Prostate gland (tissue), 2 donors: ENCODE data around the gene PSMG4. TPM values are rescaled to one million over a fixed set of nuclear protein-coding genes. Genes with fewer than 3 reads are reported as not detected.

Experiments used
- DNase-seq: peaks from one replicate; pipeline ENCODE4 v3.0.0-alpha.2; 2019; ENCODE audit warnings: low spot score
- H3K27ac ChIP-seq, 2 donors: fragments of 200-600 bp; sonication (generic); 2 replicates each; pipeline ENCODE4 v1.5.1; 2017 to 2019
- H3K27me3 ChIP-seq: fragments of 200-600 bp; sonication (generic); replicated peaks from 2 replicates; pipeline ENCODE4 v1.5.1; 2019; ENCODE audit not compliant: insufficient read depth
- H3K36me3 ChIP-seq, 2 donors: fragments of 200-600 bp; sonication (generic); 1 replicate in 1 of 2; 2 replicates in 1 of 2; pipeline versions ENCODE4 v1.5.1 to v1.8.1; 2017 to 2019
- H3K4me1 ChIP-seq: fragments of 200-600 bp; sonication (generic); replicated peaks from 2 replicates; pipeline ENCODE4 v1.5.1; 2019
- H3K4me3 ChIP-seq, 2 donors: fragments of 200-600 bp; sonication (generic); 2 replicates each; pipeline ENCODE4 v1.5.1; 2017 to 2019
- H3K9me3 ChIP-seq: fragments of 200-600 bp; sonication (generic); 2 replicates; pipeline ENCODE4 v1.5.1; 2017
- CTCF ChIP-seq, 4 experiments: fragments of 200-600 bp in 2 of 4; fragments of 450-650 bp in 2 of 4; sonication (generic) in 2 of 4; IDR thresholded peaks; 1 replicate in 3 of 4; 2 replicates in 1 of 4; pipeline ENCODE4 v1.5.1; 2016 to 2019; ENCODE audit warnings: antibody characterized with exemption in 4 of 4, mild to moderate bottlenecking in 2 of 4, moderate library complexity in 2 of 4
- POLR2A ChIP-seq: fragments of 450-650 bp; IDR thresholded peaks from one replicate; pipeline ENCODE4 v1.6.1; 2016; ENCODE audit warnings: antibody characterized with exemption, mild to moderate bottlenecking
- POLR2AphosphoS5 ChIP-seq: sonication (generic); formaldehyde crosslinking; IDR thresholded peaks from one replicate; pipeline ENCODE4 v1.6.1; 2017; ENCODE audit warnings: antibody characterized with exemption
- WGBS: methylation state at CpG from one replicate; pipeline ENCODE4 v1.1.5; 2018; 5-methylcytosine and 5-hydroxymethylcytosine counted together
- intact Hi-C: fragments of 100-400 bp; cut with DNase I; formaldehyde crosslinking; loops from one replicate; pipeline ENCODE4 v1.14.2; 2022
- total RNA-seq, 2 donors: library from RNA; depleted of rRNA; stranded (reverse); fragments of >200 nt; gene quantifications; one replicate each; pipeline ENCODE4 v1.1.0, GENCODE V29; 2016

The PSMG4 gene
- total RNA-seq, 2 donors from 2014 or later = 20.8 to 30.1 TPM

DNA sequence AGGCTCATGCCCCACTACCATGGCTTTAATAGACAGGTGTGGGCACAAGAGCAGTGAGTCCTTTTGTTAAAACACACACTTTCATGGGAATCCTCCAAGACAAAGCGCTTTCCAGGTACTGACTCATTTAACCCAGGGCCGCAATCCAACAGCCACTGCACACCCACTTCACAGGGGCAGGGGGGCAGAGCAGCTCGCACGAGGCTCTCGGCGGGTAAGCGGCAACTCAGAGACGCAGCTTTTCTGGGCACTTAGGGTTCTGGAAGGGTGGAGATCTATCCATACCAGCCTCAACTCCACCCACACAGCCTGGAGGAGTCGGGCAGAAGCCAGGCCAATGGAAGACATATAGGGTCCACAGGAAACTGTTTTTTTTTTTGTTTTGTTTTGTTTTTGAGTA lies 28.6 kb downstream of the PSMG4 start:
- intact Hi-C loops = loop anchor here (10.0 kb wide), 1 partner anchor 707 kb away; no protein-coding TSS in a partner anchor
- Histone ChIP-seq H3K9me3 (no peaks in the 10 kb centered on the region), H3K27me3 (no peaks in the 10 kb centered on the region), H3K4me1 (peaks cover 6% of the 10 kb centered on the region), H3K4me3 (no peak overlapping the region), H3K36me3 (peaks cover 0 to 6% of the 10 kb centered on the region in 2 donors), H3K27ac (no peak overlapping the region)
- DNase-seq = no peak
- TF ChIP-seq CTCF (IDR thresholded peaks at IDR 0.05) (no peak), POLR2AphosphoS5 (no peak), POLR2A (no peak)
- WGBS = 68% methylated on average over 9 of the region's 9 CpGs

DNA sequence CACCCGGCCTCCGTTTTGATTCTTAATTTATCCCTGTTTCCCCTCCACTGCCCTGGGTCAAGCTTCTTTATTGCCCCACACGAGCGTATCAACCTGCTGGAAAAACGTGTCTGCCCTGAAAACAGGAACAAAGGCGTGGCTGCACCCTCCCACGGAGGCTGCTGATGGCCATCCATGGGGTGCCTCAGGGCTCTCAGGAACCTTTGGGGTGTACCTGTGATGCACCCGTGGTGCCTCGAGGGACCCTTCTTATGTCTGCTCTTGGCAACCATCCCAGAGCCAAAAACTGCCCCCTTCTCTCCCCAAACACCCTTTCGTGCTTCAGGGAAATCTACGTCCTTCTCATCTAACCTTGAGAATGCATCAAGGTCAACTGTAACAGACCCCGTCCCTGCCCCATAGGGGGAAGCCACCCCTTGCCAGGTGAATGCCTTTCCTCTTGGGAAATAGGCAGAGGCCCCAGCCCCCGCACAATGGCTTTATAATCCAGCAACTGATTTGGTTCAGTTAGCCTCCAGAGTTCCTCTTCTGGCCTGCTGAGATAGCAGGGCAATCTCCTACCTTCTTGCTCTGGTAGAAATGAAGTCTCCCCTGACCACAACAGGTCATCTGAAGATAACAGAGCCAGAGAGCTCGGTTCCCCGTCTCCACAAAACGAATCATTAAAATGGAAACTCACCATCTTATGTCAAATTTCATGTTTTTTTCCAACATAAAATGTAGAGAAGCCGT lies 29.4 kb downstream of the PSMG4 start:
- TF ChIP-seq POLR2AphosphoS5 (no peak), CTCF (IDR thresholded peaks at IDR 0.05) (no peak), POLR2A (no peak)
- intact Hi-C loops = loop anchor here (10.0 kb wide), 1 partner anchor 707 kb away; no protein-coding TSS in a partner anchor
- Histone ChIP-seq H3K4me3 (no peak overlapping the region), H3K36me3 (peaks cover 0 to 5% of the 10 kb centered on the region in 2 donors), H3K27ac (no peak overlapping the region), H3K27me3 (no peaks in the 10 kb centered on the region), H3K9me3 (no peaks in the 10 kb centered on the region), H3K4me1 (peaks cover 6% of the 10 kb centered on the region)
- DNase-seq = no peak
- WGBS = 93% methylated on average over 17 of the region's 17 CpGs

GRCh38 chr6:3288711-3289663 lies 30.2 kb downstream of the PSMG4 start:
- no peak overlapping the region for H3K4me3 ChIP-seq
- no peaks in the 10 kb centered on the region for H3K9me3 ChIP-seq
- TF ChIP-seq CTCF (IDR thresholded peaks at IDR 0.05) (no peak), POLR2AphosphoS5 (no peak), POLR2A (no peak)
- peaks cover 6% of the 10 kb centered on the region for H3K4me1 ChIP-seq
- H3K27ac ChIP-seq = no peak overlapping the region
- no peaks in the 10 kb centered on the region for H3K27me3 ChIP-seq
- WGBS = 89% methylated on average over 21 of the region's 21 CpGs
- no peak for DNase-seq
- H3K36me3 ChIP-seq = no peaks in the 10 kb centered on the region
- intact Hi-C loops = loop anchor here (10.0 kb wide), 1 partner anchor 706 kb away; no protein-coding TSS in a partner anchor

DNA sequence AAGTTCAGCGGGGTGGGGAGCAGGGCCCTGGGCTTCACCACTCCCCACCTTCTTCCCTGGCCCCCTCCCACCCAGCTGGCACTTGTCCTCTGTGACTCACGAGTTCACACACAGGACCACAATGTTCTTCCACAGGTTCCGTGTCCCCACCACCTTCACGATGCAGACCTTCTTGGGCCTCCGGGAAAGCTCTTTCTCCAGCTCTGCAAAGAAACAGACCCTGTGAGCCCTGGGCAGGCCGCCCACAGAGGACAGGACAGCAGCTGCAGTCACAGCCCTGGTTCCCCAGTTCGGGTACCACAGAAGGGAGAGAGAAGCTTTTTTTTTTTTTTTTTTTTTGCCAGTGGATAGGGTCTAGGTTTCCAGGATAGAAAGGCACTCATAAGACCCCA lies 30.9 kb downstream of the PSMG4 start:
- H3K27me3 ChIP-seq = no peaks in the 10 kb centered on the region
- intact Hi-C loops = loop anchor here (10.0 kb wide), 1 partner anchor 705 kb away; no protein-coding TSS in a partner anchor
- no peak for DNase-seq

More for the DNA sequence above, 30.9 kb downstream of the PSMG4 start:
- Histone ChIP-seq H3K4me3 (no peak overlapping the region), H3K4me1 (peaks cover 6% of the 10 kb centered on the region), H3K9me3 (no peaks in the 10 kb centered on the region), H3K36me3 (no peaks in the 10 kb centered on the region), H3K27ac (no peak overlapping the region)
- 85% methylated on average over 7 of the region's 7 CpGs for WGBS
- TF ChIP-seq POLR2AphosphoS5 (no peak), CTCF (IDR thresholded peaks at IDR 0.05) (no peak), POLR2A (no peak)
